Sciatic nerve (tissue), 2 donors: ENCODE measurements around the gene TCERG1L. TPM values are rescaled to one million over a fixed set of nuclear protein-coding genes. Genes with fewer than 3 reads are reported as not detected.
"Not testable (repeated sequence)": the region's sequence is repeated elsewhere in the genome, so short reads cannot be mapped to it uniquely, and the experiment has no call there.

ENCODE experiments used
- ATAC-seq: fragments of 200-7000 bp; cut with Tn5 transposase; one replicate; pipeline ENCODE4 v1.9.1; 2020; ENCODE audit warnings: mild to moderate bottlenecking, moderate library complexity
- DNase-seq: peaks from one replicate; pipeline ENCODE4 v3.0.0-alpha.2; 2020; ENCODE audit warnings: low spot score
- intact Hi-C: fragments of 100-400 bp; cut with DNase I; formaldehyde crosslinking; loops from one replicate; pipeline ENCODE4 v1.14.2; 2022
- total RNA-seq: library from RNA; stranded (reverse); fragmentation: NEBNext Ultra II Directional; extraction: Animal tissue kit (Norgen Biotek cat#: 25700); gene quantifications from one replicate; pipeline ENCODE4 v1.2.1, GENCODE V29; 2021
- donor health status: DM: no; HTN: no; CAD: no.
- donor health status: DM: no; HTN: no; CAD: no.

TCERG1L gene
- total RNA-seq, 1 donor from 2014 or later, result 0.22 TPM

DNA sequence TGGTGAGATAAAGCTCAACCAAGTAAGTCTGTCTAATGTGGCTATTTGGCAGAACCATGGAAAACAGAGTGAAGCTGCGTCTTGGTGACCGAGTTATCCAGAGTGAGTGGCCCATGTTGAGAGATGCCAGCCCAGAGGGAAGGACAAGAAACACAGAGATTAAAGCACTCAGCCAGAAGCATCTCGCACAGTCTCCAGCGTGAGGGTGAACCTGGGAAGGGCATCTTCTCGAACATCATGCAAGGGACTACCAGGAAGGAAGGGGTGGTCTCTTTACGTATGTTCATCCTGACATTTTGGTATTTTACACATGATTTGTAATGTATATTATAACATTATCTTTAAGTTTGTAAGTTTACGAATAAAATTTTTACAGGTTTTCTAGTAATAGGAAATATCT lies 146.4 kb downstream of the TCERG1L start:
- ATAC-seq (no peak), DNase-seq (no peak)
- intact Hi-C loops, result no loop called here

DNA sequence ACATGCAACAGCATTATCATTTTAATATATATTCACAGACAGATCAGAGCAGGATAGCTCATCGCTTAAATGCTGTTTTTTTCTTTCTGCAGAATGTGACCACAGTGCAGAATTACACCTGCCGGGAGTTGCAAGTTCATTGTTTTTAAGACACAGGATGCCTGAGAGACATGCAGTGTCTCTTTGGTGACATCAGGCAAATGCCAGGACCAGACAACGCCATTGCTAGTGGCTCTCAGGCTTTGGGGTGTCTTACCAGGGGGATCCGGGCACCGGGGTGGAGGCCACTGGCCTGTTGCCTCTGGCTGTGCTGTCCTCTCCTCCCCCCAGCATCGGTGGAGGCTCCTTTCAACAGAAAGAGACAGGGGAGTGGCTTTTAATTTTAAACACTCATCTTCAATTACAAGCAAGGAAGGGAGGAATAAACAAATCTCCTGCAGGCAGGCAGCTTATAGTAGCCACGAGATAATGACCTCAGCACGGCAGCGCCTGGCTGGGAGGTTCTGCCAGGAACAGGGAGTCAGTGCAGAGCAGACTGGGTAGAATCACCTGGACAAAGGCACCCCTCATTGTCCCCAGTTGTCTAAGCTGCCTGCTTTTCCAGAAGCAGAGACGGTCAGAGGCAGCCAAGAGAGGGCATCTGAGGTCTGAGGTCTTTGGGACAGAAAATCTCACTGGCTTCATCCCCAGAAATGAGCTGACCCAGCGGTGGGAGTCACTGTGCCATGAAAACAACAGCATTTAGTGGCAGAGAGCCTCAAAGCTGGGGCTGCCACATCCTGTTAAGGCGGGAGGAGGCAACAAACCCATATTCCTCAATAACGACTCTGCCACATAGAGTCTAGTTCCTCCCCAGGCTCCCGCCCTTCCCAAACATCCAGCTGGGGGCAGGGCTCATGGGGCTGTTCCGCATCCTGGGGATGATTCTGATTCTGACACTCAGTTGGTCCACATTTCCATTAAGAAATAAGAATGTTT lies 148.4 kb downstream of the TCERG1L start:
- ATAC-seq (no peak), DNase-seq (peak; percentile 25)
- intact Hi-C loops, result no loop called here

DNA sequence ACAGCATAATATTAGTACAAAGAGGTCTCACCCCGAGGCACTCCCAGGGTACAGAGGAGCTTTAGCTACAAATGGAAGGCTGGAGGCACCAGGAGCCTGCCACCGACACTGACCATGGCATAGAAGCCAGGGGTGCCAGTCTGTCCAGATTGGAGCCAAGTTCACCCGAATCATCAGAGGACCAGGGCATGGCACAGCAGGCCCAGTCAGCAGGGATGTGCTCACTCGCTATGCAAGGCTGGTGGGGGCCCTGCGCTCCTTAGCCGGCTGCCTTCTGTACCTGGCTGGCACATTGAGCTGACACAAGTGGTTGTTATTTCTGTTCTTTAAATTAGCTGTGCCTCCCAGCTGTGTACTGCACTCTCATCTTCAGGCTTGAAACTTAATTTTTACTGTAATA lies 149.3 kb downstream of the TCERG1L start:
- DNase-seq (peak; percentile 35), ATAC-seq (no peak)
- intact Hi-C loops, result no loop called here

DNA sequence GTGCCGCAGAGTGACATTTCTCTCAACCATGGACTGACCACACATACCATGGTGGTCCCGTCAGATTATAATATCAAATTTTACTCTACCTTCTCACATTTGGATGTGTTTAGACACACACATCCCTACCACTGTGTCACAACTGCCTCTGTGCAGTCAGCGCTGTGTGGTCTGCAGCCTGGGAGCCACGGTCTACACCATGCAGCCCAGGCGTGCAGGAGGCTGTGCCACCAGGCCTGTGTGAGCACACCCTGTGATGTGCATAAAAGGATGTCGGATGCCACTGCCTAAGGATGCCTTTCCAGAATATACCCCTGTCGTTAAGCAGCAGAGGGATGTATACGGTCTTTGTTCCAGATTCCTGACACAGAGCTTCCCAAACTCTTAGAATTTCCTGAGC lies 150.4 kb downstream of the TCERG1L start:
- ATAC-seq, result peak; percentile 34
- peak; percentile 17 for DNase-seq
- intact Hi-C loops, result no loop called here

DNA sequence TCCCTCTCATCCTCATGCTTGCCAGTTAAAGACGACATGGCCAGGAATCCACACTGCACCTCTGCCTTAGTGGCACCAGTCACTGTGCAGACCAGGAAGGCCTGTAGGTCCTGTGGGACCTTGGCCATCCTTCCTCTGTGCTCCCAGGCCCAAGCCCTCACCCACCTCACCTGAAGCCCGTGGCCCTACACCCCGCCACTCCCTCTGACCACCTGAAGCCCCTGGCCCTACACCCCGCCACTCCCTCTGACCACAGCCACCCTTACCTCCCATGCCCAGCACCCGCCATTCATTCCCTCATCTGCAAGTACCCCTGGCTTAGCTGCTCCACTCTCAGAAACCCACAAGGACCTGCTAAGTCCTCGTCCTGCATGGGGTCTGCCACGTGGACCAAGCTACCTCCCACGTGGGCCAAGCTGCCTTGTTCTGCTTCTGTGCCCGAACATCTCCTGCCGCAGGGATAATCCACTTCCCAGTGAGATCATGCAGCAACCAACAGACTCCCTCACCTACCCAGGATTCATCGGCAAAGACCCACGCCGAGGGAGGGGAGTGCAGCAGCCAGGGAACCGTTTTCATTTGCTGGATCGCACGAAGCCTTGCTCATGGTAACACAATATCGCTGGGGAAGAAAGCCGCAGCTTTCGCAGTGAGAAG lies 151.2 kb downstream of the TCERG1L start:
- ATAC-seq, result no peak
- DNase-seq, result peak; percentile 28
- intact Hi-C loops, result no loop called here

DNA sequence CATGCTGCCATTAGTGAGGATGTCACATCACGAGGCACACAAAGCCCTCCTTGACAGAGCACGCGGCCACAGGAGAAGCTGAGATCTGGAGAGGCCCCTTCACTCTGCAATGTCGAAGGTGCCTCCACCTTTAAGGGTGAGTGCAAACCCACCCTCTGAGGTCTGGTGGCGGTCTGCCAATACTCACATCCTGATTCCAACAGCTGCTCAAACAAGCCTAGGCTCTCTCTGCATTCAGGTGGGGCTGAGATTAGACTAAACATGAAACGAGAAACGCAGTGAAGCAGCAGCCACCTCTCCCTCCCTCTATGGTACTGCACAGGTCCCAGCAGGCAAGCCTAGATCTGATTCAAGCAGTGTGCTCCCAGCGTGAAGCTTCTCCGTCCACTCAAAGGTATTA lies 151.8 kb downstream of the TCERG1L start:
- DNase-seq (peak; percentile 42), ATAC-seq (no peak)
- intact Hi-C loops, result no loop called here

DNA sequence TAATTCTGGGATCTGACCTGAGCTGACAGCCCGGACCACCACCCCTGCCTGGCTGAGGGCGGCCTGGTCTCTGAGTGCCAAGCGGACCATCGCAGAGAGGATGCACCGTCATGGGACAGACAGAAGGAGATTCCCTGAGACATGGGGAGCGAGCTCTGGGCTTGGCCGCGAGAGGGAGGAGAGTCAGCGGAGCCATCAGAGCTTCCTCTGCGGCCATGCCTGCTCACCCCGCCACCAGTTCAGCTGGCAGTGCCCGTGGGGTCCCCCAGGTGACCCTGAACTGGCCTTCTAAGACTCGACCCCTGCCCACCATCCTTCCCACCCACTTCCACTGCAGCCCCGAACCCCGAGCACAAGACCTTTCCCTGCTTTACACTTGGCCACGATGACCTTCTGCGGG lies 152.8 kb downstream of the TCERG1L start:
- DNase-seq, result peak; percentile 44
- intact Hi-C loops, result no loop called here
- ATAC-seq, result no peak

DNA sequence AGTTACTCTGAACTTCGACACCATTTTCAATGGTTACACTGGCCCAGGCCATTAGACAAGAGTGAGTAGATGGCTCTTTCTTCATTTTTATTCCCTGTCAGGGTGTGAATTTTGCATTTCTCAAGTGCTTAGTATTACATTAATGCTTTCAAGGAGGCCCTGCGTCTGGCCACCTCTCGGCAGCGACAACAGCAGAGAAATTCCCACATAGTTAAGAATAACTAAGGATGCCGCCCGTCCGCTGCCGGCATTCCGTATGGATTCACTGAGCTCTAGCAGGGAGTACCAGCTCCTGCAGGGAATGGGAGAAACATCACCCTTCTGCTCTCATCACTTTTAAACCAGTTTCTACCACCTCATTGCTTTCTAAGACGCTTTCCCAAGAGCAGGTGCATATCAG lies 153.6 kb downstream of the TCERG1L start:
- intact Hi-C loops, result no loop called here
- DNase-seq, result no peak
- ATAC-seq, result no peak

DNA sequence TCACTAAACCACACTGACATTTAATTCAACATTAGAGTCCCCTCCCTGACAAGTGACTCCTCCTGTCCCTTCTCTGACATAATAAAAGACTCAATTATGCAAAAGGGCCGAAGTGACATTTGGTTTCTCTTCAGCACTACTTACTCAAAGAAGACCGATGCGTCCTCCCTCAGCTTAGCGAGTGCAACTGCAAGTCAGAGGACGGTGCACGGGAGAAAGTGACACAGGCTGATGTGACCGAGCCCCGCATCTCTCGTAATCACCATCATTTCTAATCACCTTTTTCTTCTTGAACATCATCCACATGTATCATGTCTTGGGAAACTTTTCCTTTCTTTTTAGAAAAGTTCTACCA lies 155.7 kb downstream of the TCERG1L start:
- ATAC-seq (no peak), DNase-seq (no peak)
- intact Hi-C loops, result no loop called here

DNA sequence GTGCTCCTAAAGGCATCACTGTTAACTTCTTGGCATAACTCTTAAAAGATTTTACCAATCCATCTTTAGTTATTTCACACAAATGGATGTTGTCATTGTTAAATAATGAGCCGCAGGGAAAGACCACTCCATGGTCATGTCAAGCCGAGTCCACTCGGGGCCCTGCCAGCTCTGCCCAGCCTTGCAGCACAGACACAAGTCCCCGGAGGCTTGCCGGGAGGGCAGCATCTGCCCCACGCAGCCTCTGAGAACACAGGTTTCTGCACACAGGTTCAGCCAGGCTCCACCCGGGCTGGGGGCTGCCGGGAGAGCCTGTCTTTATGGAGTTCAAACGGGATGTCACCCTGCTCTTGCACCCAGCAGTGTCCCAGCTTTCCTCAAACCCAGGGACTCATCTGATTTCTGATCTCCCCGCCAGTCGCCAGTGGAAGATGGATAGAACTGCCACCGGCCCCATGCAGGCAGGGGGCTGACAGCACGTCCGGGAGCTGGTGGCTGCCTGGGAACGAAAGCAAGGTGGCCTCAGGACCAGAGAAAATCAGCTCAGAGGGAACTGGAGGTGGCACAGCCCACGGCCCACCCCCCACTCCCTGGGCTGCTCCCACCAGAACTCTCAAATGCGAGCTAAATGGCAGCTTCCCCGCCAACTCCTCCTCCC lies 156.2 kb downstream of the TCERG1L start:
- intact Hi-C loops, result no loop called here
- DNase-seq, result no peak
- no peak for ATAC-seq

DNA sequence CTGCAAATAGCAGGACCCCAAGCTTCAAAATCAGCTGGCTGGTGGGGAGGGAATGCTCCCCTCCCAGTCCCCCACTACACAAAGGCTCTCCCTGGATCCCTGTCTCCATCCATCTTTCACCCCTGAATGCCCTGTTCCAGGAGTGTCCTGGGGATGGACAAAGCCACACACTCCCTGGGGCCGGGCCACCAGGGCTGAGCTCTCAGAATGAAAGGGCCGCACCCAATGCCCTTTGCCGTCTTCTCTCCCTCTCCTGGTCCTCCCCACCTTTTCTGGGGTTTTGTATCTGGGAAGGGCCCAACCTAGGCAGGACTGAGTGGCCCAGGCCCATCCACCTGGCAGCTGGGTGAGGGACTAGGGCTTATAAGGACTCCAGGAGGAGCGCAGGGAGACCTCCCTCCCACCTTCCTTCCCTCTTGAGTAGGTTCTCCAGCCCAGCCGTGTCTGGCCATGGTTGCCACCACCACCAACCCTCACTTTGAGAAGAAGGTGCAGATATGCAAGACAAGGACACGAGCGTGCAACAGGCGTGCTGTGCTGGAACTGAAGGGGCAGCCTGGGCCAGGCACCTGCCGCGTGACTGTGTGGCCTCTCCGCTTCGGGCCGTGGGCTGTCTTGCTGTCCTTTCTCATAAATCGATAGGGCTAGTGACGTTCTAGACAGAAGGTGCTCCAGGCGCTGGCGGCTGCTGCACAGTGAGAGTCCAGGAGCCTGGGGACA lies 157.1 kb downstream of the TCERG1L start:
- DNase-seq (no peak), ATAC-seq (no peak)
- intact Hi-C loops, result no loop called here

DNA sequence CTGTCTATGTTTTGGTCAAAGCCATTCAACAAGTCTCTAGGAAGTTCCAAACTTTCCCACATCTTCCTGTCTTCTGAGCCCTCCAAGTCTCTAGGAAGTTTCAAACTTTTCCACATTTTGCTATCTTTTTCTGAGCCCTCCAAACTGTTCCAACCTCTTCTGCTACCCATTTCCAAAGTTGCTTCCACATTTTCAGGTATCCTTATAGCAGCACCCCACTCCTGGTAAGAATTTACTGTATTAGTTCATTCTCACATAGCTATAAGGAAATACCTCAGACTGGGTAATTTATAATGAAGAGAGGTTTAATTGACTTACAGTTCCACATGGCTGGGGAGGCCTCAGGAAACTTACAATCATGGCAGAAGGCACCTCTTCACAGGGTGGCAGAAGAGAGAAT lies 159.1 kb downstream of the TCERG1L start:
- ATAC-seq, DNase-seq, intact Hi-C loops: not testable (repeated sequence)

DNA sequence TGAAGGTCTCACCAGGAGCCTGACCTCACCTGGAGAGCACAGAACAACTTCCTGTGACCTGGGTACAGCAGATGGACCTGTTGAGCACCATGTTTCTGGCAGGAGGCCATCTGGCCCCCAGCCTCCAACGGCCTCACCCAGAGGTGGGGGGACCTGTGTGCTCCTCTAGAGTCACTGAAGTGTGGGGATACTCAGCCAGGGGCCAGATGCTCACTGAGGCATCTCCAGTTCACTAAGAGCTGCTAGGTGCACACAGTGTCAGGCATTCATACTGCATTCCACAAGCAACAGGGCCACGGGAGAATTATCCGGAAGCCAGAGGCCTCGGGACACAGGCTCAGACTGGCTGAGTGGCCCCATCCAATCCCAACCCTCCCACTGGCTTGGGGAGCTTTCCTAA lies 161.4 kb downstream of the TCERG1L start:
- ATAC-seq, result no peak
- intact Hi-C loops, result no loop called here
- peak; percentile 27 for DNase-seq

DNA sequence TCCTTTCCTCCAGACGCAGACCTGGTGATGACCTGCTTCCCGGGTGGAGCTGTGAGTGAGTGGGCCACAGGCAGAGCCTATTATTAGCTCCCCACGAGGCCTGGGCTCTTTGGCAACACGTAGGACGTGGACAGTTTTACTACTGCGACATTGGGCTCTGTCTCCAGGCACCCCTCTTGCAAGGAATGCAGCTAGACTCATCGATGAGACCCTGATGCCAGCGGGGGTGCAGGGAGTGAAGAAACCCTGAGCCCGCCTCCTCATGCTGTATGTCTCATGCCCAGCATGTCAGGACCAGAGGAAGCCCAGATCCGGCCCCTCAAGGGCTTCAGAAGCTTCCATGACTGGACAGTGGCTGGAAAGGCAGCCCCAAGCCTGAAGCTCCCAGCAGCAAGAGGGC lies 161.9 kb downstream of the TCERG1L start:
- DNase-seq, result peak; percentile 38

DNA sequence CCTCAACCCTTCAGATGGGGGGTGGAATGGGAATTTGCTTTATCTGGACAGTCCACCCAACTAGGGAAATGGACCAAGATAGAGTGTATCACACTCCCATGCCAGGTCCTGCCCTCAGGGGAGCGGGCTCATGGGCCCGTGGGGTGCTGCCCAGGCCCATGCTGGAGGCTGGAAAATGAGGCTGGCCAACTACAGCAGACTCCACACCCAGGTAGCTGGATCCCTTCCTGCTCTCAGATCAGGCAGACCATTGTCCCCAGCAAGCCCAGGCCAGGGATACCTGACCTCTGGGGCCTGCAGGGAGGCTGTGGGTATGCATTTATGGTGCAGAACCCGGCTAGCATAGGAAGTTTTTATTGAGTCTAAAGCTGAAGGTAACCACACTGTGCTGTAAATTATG lies 162.4 kb downstream of the TCERG1L start:
- intact Hi-C loops, result no loop called here
- DNase-seq (no peak), ATAC-seq (no peak)

More for the DNA sequence above, 161.9 kb downstream of the TCERG1L start:
- no peak for ATAC-seq
- intact Hi-C loops, result no loop called here

DNA sequence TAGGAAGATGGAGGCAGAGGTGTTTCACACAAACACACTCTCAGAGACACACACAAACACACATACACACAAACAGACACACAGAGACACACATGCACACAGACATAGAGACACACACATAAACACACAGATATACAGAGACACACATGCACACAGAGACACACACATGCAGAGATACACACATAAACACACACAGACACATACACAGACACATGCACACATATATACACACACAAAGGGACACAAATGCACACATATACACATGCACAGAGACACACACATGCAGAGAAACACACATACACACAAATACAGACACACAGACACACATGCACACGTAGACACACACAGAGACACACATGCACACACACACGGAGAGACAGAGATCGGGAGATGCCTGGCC lies 163.3 kb downstream of the TCERG1L start:
- no peak for DNase-seq
- intact Hi-C loops, result no loop called here
- no peak for ATAC-seq

DNA sequence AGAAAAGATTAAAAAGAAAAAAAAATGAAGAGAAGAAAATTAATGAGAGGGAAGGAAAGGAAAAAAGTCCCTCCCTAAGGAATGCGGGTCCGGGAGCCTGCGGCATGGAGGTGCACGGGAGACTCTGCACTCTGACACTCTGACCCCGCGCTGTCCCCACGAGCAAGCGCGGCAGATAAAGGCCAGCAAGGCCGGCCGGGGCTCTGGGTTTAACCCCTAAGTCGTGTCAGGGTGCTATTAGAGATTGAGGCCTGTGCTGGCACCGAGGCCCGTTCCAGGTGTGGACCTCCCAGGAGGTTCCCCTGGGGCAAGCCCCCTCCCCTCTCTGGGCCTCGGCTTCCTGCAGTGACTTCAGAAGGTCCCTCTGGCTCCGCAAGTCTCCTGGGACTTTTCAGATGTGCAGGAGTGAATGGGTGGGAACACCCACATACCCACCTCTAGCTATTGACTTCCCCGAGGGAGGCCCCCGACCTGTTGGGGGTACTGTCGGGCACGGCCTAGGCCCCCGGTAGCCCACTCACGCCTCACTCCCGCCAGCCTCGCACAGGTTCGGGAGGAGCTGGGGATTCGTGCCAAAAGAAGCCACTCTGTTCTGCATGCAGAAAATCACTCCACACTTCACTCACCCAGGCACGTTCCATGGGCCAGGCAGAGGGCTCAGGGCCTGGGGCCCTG lies 164.1 kb downstream of the TCERG1L start:
- DNase-seq (peak; percentile 46), ATAC-seq (no peak)
- intact Hi-C loops, result no loop called here

DNA sequence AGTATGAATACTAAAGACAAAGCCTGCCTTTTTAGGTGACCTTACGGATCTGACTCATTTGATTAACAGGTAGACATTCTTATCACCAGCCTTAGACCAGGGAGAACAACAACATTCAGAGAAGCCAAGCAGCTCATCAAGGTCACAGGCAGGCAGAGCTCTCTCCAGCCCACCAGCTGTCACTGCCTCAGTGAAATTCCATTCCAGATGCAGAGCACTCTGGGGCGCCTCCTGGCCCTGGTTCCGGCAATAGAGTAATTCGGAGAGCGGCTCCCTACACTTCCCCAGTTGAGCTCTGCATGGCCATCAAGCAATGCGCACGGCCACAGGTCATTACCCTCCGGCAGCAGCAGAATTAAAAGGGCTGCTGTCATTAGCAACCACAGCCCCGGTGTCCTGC lies 164.7 kb downstream of the TCERG1L start:
- DNase-seq (peak; percentile 38), ATAC-seq (no peak)
- intact Hi-C loops, result no loop called here

DNA sequence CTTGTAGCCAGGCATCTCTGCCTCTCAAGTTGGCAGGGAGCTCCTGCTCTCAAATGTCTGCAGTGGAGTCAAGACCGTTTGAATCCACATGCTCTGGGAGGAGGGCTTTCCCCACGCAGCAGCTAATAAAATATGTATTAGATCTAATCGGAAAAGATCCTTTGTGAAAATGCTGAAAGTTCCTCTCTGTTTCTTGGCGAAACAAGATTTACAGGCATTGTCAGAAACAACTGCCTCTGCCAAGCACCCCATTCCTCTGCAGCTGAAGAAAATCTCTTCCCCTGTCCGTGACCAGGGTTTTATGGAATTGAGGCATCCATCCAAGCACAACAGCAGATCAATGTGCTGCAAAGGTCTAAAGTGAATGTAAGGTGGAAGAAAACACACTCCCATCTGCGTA lies 165.8 kb downstream of the TCERG1L start:
- ATAC-seq, result no peak
- peak; percentile 9 for DNase-seq
- intact Hi-C loops, result no loop called here
